GM19023 (cell line): ENCODE data around the gene LIPM.

ENCODE experiments used
- ATAC-seq: cut with Tn5 transposase; IDR thresholded peaks from one replicate; pipeline ENCODE4 v1.9.1; 2021; ENCODE audit warnings: mild to moderate bottlenecking, moderate library complexity; ENCODE audit not compliant: unreplicated experiment

The LIPM gene

GRCh38 chr10:88800152-88801125 is 2.1 kb upstream of the LIPM start:
- ATAC-seq: no peak

GRCh38 chr10:88803641-88804040 is 1.1 kb downstream of the LIPM start:
- ATAC-seq: no peak

GRCh38 chr10:88804083-88804812 is 1.7 kb downstream of the LIPM start:
- no peak for ATAC-seq

GRCh38 chr10:88805361-88805760 is 2.8 kb downstream of the LIPM start:
- ATAC-seq: no peak

- ATAC-seq: no peak
These were observed 3.4 kb downstream of the LIPM start for GRCh38 chr10:88805924-88806323.

GRCh38 chr10:88809621-88810020 is 7.1 kb downstream of the LIPM start:
- no peak for ATAC-seq

- no peak for ATAC-seq
These were observed 7.8 kb downstream of the LIPM start for GRCh38 chr10:88810196-88810961.

- ATAC-seq: no peak
These were observed 10.7 kb downstream of the LIPM start for GRCh38 chr10:88813200-88813599.

GRCh38 chr10:88819290-88819689 is 16.8 kb downstream of the LIPM start:
- no peak for ATAC-seq

- no peak for ATAC-seq
These were observed 18.3 kb downstream of the LIPM start for GRCh38 chr10:88820748-88821401.

GRCh38 chr10:88826388-88826787 is 23.9 kb downstream of the LIPM start:
- no peak for ATAC-seq

- ATAC-seq: no peak
These were observed 25.1 kb downstream of the LIPM start for GRCh38 chr10:88827671-88828070.

GRCh38 chr10:88828310-88828709 is 25.8 kb downstream of the LIPM start:
- ATAC-seq: no peak

- ATAC-seq: no peak
These were observed 28.2 kb downstream of the LIPM start for GRCh38 chr10:88830643-88831268.

GRCh38 chr10:88831709-88832108 is 29.2 kb downstream of the LIPM start:
- ATAC-seq: no peak

GRCh38 chr10:88832376-88832775 is 29.8 kb downstream of the LIPM start:
- ATAC-seq: no peak

- no peak for ATAC-seq
These were observed 30.6 kb downstream of the LIPM start for GRCh38 chr10:88833156-88833555.

GRCh38 chr10:88833723-88834122 is 31.2 kb downstream of the LIPM start:
- no peak for ATAC-seq

GRCh38 chr10:88835096-88835909 is 32.8 kb downstream of the LIPM start:
- ATAC-seq: peak; percentile 88

GRCh38 chr10:88835910-88836221 is 33.3 kb downstream of the LIPM start:
- ATAC-seq: peak; percentile 16
